GM12878 (cell line): ENCODE results near the gene UBE2E2.

Experiments used
- EP300 ChIP-seq, 2 experiments: fragments of 150-350 bp in 1 of 2; IDR thresholded peaks; 2 replicates each; pipeline ENCODE4 v1.6.1; 2011 to 2012; ENCODE audit warnings: low read depth in 2 of 2, low read length in 2 of 2, borderline replicate concordance in 1 of 2, improper control_type of control experiment in 1 of 2, inconsistent platforms in 1 of 2; ENCODE audit not compliant: control insufficient read depth in 1 of 2
- ETV6 ChIP-seq, 2 experiments: fragments of 450-650 bp in 1 of 2; IDR thresholded peaks in 1 of 2; conservative IDR thresholded peaks in 1 of 2; 2 replicates each; pipeline ENCODE4 v1.6.1; 2014; ENCODE audit warnings: antibody characterized with exemption in 1 of 2, borderline replicate concordance in 1 of 2, low read depth in 1 of 2, mild to moderate bottlenecking in 1 of 2, moderate library complexity in 1 of 2
- GABPA ChIP-seq: IDR thresholded peaks from 2 replicates; pipeline ENCODE4 v1.6.1; 2014; ENCODE audit warnings: antibody characterized with exemption, low read depth, mild to moderate bottlenecking, inconsistent platforms
- JUND ChIP-seq: IDR thresholded peaks from 2 replicates; pipeline ENCODE4 v1.6.1; 2012; ENCODE audit warnings: low read depth, mild to moderate bottlenecking, low read length, improper control_type of control experiment, moderate library complexity
- POLR2A ChIP-seq: IDR thresholded peaks from 2 replicates; pipeline ENCODE4 v1.6.1; 2011; ENCODE audit warnings: low read depth, mild to moderate bottlenecking, low read length
- RB1 ChIP-seq: fragments of 450-650 bp; formaldehyde crosslinking; IDR thresholded peaks from 2 replicates; pipeline ENCODE4 v1.6.1; 2017; ENCODE audit warnings: mild to moderate bottlenecking, borderline replicate concordance
- RELA ChIP-seq: fragments of 450-650 bp; IDR thresholded peaks from 2 replicates; pipeline ENCODE4 v1.8.0; 2014; ENCODE audit warnings: borderline replicate concordance; ENCODE audit not compliant: partially characterized antibody
- ZNF274 ChIP-seq: IDR thresholded peaks from one replicate; pipeline ENCODE4 v1.8.0; 2011; ENCODE audit not compliant: insufficient read length, insufficient read depth
- TF ChIP-seq, protein P1 (sequence below), 3 experiments: IDR thresholded peaks in 2 of 3; conservative IDR thresholded peaks in 1 of 3; 2 replicates each; pipeline ENCODE4 v1.5.1; 2011; ENCODE audit warnings: low read depth in 3 of 3, low read length in 3 of 3, mild to moderate bottlenecking in 3 of 3, control low read depth in 2 of 3, moderate library complexity in 2 of 3, inconsistent platforms in 1 of 3, mixed read lengths in 1 of 3; ENCODE audit not compliant: control insufficient read depth in 2 of 3, insufficient read depth in 1 of 3; ENCODE audit errors: extremely low read depth in 1 of 3

DNA sequence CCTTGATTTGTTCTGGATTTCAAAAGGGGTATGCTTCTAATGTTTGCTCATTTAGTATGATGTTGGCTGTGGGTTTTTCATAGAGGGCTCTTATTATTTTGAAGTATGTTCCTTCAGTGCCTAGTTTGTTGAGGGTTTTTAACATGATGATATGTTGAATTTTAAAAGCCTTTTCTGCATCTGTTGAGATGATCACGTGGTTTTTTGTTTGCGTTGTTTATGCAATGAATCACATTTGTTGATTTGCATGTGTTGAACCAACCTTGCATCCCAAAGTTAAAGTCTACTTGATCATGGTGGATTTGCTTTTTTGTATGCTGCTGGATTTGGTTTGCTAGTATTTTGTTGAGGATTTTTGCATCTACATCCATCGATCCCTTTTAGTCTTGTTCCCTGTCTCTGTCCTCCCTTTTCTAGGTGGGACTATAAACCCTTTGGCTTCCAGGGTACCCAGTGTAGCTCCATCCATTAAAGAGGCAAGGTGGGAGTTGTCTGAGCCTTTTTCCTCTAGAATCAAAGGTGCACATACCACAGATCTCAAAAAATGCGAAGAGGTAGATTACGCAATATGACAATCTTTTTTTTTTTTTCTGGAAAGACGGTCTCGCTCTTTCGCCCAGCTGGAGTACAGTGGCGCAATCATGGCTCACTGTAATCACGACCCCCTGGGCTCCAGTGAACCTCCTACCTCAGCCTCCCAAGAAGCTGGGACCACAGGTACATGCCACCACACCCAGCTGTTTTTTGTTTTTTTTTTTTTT lies 381.0 kb downstream of the UBE2E2 start:
- no peak for TF ChIP-seq RB1
- TF ChIP-seq, protein P1, sequence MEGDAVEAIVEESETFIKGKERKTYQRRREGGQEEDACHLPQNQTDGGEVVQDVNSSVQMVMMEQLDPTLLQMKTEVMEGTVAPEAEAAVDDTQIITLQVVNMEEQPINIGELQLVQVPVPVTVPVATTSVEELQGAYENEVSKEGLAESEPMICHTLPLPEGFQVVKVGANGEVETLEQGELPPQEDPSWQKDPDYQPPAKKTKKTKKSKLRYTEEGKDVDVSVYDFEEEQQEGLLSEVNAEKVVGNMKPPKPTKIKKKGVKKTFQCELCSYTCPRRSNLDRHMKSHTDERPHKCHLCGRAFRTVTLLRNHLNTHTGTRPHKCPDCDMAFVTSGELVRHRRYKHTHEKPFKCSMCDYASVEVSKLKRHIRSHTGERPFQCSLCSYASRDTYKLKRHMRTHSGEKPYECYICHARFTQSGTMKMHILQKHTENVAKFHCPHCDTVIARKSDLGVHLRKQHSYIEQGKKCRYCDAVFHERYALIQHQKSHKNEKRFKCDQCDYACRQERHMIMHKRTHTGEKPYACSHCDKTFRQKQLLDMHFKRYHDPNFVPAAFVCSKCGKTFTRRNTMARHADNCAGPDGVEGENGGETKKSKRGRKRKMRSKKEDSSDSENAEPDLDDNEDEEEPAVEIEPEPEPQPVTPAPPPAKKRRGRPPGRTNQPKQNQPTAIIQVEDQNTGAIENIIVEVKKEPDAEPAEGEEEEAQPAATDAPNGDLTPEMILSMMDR (IDR thresholded peaks at IDR 0.05 in 2 of 3, conservative IDR thresholded peaks at IDR 0.05 in 1 of 3; ENCODE audit: control insufficient read depth in 2 of 3, extremely low read depth in 1 of 3, insufficient read depth in 1 of 3, low read depth in 3 of 3, low read length in 3 of 3), result no peak
- no peak for TF ChIP-seq EP300 (IDR thresholded peaks at IDR 0.05; ENCODE audit: borderline replicate concordance in 1 of 2, control insufficient read depth in 1 of 2, low read depth in 2 of 2, low read length in 2 of 2)
- TF ChIP-seq JUND, result no peak
- no peak for TF ChIP-seq ZNF274
- no peak for TF ChIP-seq POLR2A
- TF ChIP-seq GABPA, result no peak
- no peak for TF ChIP-seq ETV6 (conservative IDR thresholded peaks at IDR 0.05 in 1 of 2, IDR thresholded peaks at IDR 0.05 in 1 of 2; ENCODE audit: borderline replicate concordance in 1 of 2, low read depth in 1 of 2)
- no peak for TF ChIP-seq RELA
